Measurements from ENCODE around the gene IGF2BP3.

GRCh38 chr7:23294549-23295400, 175.5 kb downstream of the IGF2BP3 start:
- TF ChIP-seq CTCF (conservative IDR thresholded peaks at IDR 0.05; ENCODE audit: low read length) (no peak), EZH2phosphoT487 (IDR thresholded peaks at IDR 0.05; ENCODE audit: borderline replicate concordance, low read depth, low read length) (no peak)
